SK-N-SH treated with all-trans-retinoic acid at 6 μM for 48 hours (cell line): Measurements from ENCODE around the gene CERK.

Source experiments
- ISL1 ChIP-seq: fragments of 250-450 bp; sonication (Bioruptor Pico); IDR thresholded peaks from 2 replicates; pipeline ENCODE4 v2.1.2; 2022; ENCODE audit warnings: mild to moderate bottlenecking, moderate library complexity
- OSR1 ChIP-seq: fragments of 250-450 bp; sonication (Bioruptor Pico); IDR thresholded peaks from 2 replicates; pipeline ENCODE4 v1.8.0; 2022; ENCODE audit warnings: moderate library complexity, mild to moderate bottlenecking, inconsistent platforms
- PPARA ChIP-seq: fragments of 250-450 bp; sonication (Bioruptor Pico); IDR thresholded peaks from 2 replicates; pipeline ENCODE4 v1.5.0; 2020; ENCODE audit warnings: mild to moderate bottlenecking, borderline replicate concordance
- SNAI2 ChIP-seq: fragments of 250-450 bp; sonication (Bioruptor Pico); IDR thresholded peaks from 2 replicates; pipeline ENCODE4 v1.5.0; 2020; ENCODE audit warnings: mild to moderate bottlenecking, moderate library complexity
- ZC3H10 ChIP-seq: fragments of 250-450 bp; sonication (Bioruptor Pico); IDR thresholded peaks from 2 replicates; pipeline ENCODE4 v1.5.1; 2021; ENCODE audit warnings: mild to moderate bottlenecking, moderate library complexity
- ZFP30 ChIP-seq: fragments of 450-650 bp; formaldehyde crosslinking; IDR thresholded peaks from 2 replicates; pipeline ENCODE4 v1.5.0; 2022; ENCODE audit warnings: mild to moderate bottlenecking, moderate library complexity
- TF ChIP-seq, protein P1 (sequence below): fragments of 250-450 bp; sonication (Bioruptor Pico); IDR thresholded peaks from 2 replicates; pipeline ENCODE4 v1.8.0; 2020; ENCODE audit warnings: mild to moderate bottlenecking, moderate library complexity, borderline replicate concordance
- TF ChIP-seq, protein P2 (sequence below): fragments of 250-450 bp; sonication (Bioruptor Pico); IDR thresholded peaks from 2 replicates; pipeline ENCODE4 v1.5.1; 2021; ENCODE audit warnings: mild to moderate bottlenecking, moderate library complexity

DNA sequence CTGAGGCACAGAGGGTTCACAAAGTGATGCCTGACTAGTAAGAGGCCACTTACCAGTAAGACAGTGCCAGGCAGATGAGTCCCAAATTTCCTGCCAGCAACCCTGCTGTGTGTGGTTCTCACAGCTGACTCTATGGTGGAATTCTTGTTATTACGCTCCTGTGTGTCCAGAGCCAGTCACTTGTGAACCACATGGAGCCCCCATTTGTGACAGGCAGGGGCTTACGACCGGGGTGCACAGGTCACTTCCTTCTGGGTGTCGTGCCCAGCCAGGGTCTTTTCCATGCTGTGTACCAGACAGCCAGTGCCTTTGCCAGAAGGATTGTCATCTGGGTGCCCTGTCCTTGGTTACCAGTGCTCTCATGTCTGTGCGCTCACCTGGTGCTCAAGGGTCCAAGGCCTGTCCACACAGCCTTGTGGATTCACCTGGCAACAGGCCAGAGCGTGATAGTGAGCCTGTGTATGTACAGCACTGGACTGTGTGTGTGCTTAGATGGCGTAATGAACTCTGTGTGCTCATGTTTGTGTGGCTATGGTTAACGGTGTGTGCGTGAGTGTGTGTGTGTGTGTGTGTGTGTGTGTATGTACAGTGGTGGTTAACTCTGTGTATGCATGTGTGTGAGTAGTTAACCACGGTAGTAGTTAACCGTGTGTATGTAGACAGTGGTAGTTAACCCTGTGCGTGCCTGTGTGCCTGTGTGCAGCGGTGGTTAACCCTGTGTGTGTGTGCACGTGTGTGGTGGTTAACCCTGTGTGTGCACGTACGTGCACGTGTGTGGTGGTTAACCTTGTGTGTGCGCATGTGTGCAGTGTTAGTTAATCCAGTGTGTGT is 99.2 kb downstream of the CERK start:
- no peak for TF ChIP-seq PPARA (CRISPR knock-in tag)
- no peak for TF ChIP-seq SNAI2 (CRISPR knock-in tag)
- no peak for TF ChIP-seq ZFP30
- no peak for TF ChIP-seq ISL1 (CRISPR knock-in tag)
- TF ChIP-seq, protein P1, sequence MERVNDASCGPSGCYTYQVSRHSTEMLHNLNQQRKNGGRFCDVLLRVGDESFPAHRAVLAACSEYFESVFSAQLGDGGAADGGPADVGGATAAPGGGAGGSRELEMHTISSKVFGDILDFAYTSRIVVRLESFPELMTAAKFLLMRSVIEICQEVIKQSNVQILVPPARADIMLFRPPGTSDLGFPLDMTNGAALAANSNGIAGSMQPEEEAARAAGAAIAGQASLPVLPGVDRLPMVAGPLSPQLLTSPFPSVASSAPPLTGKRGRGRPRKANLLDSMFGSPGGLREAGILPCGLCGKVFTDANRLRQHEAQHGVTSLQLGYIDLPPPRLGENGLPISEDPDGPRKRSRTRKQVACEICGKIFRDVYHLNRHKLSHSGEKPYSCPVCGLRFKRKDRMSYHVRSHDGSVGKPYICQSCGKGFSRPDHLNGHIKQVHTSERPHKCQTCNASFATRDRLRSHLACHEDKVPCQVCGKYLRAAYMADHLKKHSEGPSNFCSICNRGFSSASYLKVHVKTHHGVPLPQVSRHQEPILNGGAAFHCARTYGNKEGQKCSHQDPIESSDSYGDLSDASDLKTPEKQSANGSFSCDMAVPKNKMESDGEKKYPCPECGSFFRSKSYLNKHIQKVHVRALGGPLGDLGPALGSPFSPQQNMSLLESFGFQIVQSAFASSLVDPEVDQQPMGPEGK, result no peak
- TF ChIP-seq, protein P2, sequence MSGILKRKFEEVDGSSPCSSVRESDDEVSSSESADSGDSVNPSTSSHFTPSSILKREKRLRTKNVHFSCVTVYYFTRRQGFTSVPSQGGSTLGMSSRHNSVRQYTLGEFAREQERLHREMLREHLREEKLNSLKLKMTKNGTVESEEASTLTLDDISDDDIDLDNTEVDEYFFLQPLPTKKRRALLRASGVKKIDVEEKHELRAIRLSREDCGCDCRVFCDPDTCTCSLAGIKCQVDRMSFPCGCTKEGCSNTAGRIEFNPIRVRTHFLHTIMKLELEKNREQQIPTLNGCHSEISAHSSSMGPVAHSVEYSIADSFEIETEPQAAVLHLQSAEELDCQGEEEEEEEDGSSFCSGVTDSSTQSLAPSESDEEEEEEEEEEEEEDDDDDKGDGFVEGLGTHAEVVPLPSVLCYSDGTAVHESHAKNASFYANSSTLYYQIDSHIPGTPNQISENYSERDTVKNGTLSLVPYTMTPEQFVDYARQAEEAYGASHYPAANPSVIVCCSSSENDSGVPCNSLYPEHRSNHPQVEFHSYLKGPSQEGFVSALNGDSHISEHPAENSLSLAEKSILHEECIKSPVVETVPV (CRISPR knock-in tag), result no peak
- no peak for TF ChIP-seq OSR1 (CRISPR knock-in tag)
- no peak for TF ChIP-seq ZC3H10 (CRISPR knock-in tag)
